ENCODE measurements around the gene WWP2. TPM values are rescaled to one million over a fixed set of nuclear protein-coding genes. Genes with fewer than 3 reads are reported as not detected.

Gene WWP2
- total RNA-seq, 2 experiments from 2014 or later, result 41.9 to 43.0 TPM

DNA sequence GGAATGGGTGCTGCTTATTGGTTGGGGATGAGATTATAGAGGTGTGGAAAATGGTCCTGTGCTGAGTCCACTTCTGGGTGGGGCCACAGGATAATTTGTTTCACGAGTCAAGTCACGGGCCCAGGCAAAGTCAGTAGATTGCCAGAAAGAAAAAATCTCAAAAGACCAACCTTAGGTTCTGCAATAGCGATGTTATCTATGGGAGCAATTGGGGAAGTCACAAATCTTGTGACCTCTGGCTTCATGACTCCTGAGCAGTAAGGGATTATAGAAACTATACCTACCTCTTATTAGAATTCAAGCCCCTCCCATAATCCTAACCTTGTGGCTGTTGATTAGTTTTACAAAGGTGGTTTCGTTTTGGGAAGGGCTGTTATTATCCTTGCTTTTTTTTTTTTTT is 31.4 kb downstream of the WWP2 start:
- Mint-ChIP-seq H3K4me1 (ENCODE audit: low read depth) (peaks cover 6% of the 10 kb centered on the region), H3K27me3 (no peaks in the 10 kb centered on the region), H3K27ac (no peak overlapping the region), H3K9me3 (no peaks in the 10 kb centered on the region), H3K4me3 (no peak overlapping the region), H3K36me3 (ENCODE audit: low read depth) (peaks cover 65% of the 10 kb centered on the region)
- Histone ChIP-seq H3K9me3 (ENCODE audit: control insufficient read depth in 1 of 2, insufficient read depth in 1 of 2, low read length in 2 of 2) (no peaks in the 10 kb centered on the region), H3K27me3 (ENCODE audit: control insufficient read depth in 1 of 2, insufficient read depth in 2 of 2, low read length in 2 of 2) (no peaks in the 10 kb centered on the region), H3K36me3 (ENCODE audit: insufficient read depth, low read length) (peaks cover 39% of the 10 kb centered on the region), H3K27ac (ENCODE audit: low read depth in 1 of 2, low read length in 2 of 2) (no peak overlapping the region), H3K4me1 (ENCODE audit: insufficient read depth, low read length) (no peaks in the 10 kb centered on the region), H3K4me3 (ENCODE audit: low read length) (no peak overlapping the region)
- TF ChIP-seq, protein P1, sequence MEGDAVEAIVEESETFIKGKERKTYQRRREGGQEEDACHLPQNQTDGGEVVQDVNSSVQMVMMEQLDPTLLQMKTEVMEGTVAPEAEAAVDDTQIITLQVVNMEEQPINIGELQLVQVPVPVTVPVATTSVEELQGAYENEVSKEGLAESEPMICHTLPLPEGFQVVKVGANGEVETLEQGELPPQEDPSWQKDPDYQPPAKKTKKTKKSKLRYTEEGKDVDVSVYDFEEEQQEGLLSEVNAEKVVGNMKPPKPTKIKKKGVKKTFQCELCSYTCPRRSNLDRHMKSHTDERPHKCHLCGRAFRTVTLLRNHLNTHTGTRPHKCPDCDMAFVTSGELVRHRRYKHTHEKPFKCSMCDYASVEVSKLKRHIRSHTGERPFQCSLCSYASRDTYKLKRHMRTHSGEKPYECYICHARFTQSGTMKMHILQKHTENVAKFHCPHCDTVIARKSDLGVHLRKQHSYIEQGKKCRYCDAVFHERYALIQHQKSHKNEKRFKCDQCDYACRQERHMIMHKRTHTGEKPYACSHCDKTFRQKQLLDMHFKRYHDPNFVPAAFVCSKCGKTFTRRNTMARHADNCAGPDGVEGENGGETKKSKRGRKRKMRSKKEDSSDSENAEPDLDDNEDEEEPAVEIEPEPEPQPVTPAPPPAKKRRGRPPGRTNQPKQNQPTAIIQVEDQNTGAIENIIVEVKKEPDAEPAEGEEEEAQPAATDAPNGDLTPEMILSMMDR (IDR thresholded peaks at IDR 0.05), result no peak
- intact Hi-C loops (cut with DNase I, micrococcal nuclease), result loop anchor here in 1 of 2 experiments (10.0 kb wide), 1 partner anchor 141 kb away; no protein-coding TSS in a partner anchor
- ChIA-PET CTCF (interaction anchor here (1.4 kb wide), 1 partner anchor 13 kb away, joined by 3 read pairs; no protein-coding TSS in a partner anchor), POLR2A (no interaction called here)
- no peak for ATAC-seq (ENCODE audit: poor library complexity)
- no peak for DNase-seq

DNA sequence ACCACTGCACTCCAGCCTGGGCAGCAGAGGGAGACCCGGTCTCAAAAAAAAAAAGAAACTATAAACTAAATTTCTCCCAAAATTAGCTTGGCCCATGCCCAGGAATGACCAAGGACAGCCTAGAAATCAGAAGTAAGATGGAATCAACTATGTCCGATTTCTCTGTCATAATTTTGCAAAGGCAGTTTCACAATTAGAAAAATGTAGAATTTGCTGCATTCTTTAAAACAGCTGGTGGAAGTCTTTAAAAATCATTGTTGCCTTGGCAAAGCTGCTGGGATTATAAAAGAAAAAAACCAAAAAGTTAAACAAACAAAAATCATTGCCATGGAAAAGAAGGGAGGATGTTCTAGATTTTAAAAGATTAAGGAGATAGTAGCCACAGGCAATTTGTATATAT is 32.4 kb downstream of the WWP2 start:
- Mint-ChIP-seq H3K27ac (no peak overlapping the region), H3K9me3 (no peaks in the 10 kb centered on the region), H3K4me3 (no peak overlapping the region), H3K4me1 (ENCODE audit: low read depth) (peaks cover 6% of the 10 kb centered on the region), H3K36me3 (ENCODE audit: low read depth) (peaks cover 67% of the 10 kb centered on the region), H3K27me3 (no peaks in the 10 kb centered on the region)
- Histone ChIP-seq H3K4me3 (ENCODE audit: low read length) (no peak overlapping the region), H3K9me3 (ENCODE audit: control insufficient read depth in 1 of 2, insufficient read depth in 1 of 2, low read length in 2 of 2) (no peaks in the 10 kb centered on the region), H3K36me3 (ENCODE audit: insufficient read depth, low read length) (peaks cover 39% of the 10 kb centered on the region), H3K4me1 (ENCODE audit: insufficient read depth, low read length) (no peaks in the 10 kb centered on the region), H3K27me3 (ENCODE audit: control insufficient read depth in 1 of 2, insufficient read depth in 2 of 2, low read length in 2 of 2) (no peaks in the 10 kb centered on the region), H3K27ac (ENCODE audit: low read depth in 1 of 2, low read length in 2 of 2) (no peak overlapping the region)
- TF ChIP-seq, protein P1 (IDR thresholded peaks at IDR 0.05), result no peak
- ATAC-seq (ENCODE audit: poor library complexity) (no peak), DNase-seq (no peak)
- intact Hi-C loops (cut with DNase I, micrococcal nuclease), result loop anchor here in 1 of 2 experiments (10.0 kb wide), 1 partner anchor 140 kb away; no protein-coding TSS in a partner anchor
- POLR2A ChIA-PET, result no interaction called here
- CTCF ChIA-PET, result interaction anchor here (1.4 kb wide), 1 partner anchor 12 kb away, joined by 3 read pairs; no protein-coding TSS in a partner anchor

DNA sequence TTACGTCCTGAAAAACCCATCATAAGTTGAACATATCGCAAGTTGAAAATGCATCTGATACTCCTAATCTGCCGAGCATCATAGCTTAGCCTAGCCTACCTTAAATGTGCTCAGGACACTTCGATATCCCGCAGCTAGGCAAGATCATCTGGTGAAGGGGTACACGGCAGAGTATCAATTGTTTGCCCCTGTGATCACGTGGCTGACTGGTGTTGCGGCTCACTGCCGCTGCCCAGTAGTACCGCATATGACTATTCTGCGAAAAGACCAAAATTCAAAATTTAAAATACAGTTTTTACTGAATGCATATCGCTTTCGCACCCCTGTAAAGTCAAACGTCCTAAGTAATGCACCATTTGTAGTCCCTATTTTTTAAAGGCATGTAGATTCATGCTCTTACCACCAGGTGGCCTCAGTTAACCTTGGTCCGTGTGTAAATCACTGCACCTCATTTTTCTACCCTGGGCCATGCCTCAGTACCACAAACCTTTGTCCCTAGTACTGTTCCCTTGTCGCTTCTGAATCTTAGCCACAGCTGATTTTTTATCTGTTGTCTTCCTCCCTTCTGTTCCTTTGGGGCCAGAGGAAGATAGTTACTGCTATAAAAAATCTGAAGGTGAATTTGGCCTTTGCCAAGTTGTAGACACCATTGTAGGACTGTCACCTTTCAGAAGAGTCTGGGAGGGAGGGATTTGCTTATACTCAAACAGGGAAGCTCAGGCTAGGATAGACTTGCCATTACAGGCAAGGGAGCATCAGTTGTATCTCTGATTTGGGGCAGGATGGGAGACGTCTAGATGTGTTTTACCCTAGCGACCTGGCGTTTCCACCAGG is 34.4 kb downstream of the WWP2 start:
- H3K4me1 ChIP-seq (ENCODE audit: insufficient read depth, low read length), result no peaks in the 10 kb centered on the region
- ChIA-PET CTCF (interaction anchor here (1.7 kb wide), 1 partner anchor 10 kb away, joined by 4 read pairs; no protein-coding TSS in a partner anchor), POLR2A (no interaction called here)
- ATAC-seq (ENCODE audit: poor library complexity), result peak; percentile 76
- TF ChIP-seq, protein P1 (IDR thresholded peaks at IDR 0.05), result peak; percentile 91
- Mint-ChIP-seq H3K27ac (no peak overlapping the region), H3K9me3 (no peaks in the 10 kb centered on the region), H3K4me1 (ENCODE audit: low read depth) (peaks cover 6% of the 10 kb centered on the region), H3K4me3 (no peak overlapping the region), H3K27me3 (no peaks in the 10 kb centered on the region), H3K36me3 (ENCODE audit: low read depth) (peaks cover 65% of the 10 kb centered on the region)
- no peaks in the 10 kb centered on the region for H3K27me3 ChIP-seq (ENCODE audit: control insufficient read depth in 1 of 2, insufficient read depth in 2 of 2, low read length in 2 of 2)
- H3K36me3 ChIP-seq (ENCODE audit: insufficient read depth, low read length), result peaks cover 41% of the 10 kb centered on the region
- no peak overlapping the region for H3K4me3 ChIP-seq (ENCODE audit: low read length)
- DNase-seq, result peak in 5 of 14 experiments; percentile 10 to 69 (median 37)
- no peaks in the 10 kb centered on the region for H3K9me3 ChIP-seq (ENCODE audit: control insufficient read depth in 1 of 2, insufficient read depth in 1 of 2, low read length in 2 of 2)
- no peak overlapping the region for H3K27ac ChIP-seq (ENCODE audit: low read depth in 1 of 2, low read length in 2 of 2)
- intact Hi-C loops (cut with DNase I, micrococcal nuclease), result loop anchor here (1.0 to 10.0 kb wide), 3 partner anchors 134 to 856 kb away; no protein-coding TSS in a partner anchor
